HepG2 (cell line): ENCODE measurements around the gene CD37. TPM values are rescaled to one million over a fixed set of nuclear protein-coding genes. Genes with fewer than 3 reads are reported as not detected.

ENCODE experiments used
- CTCF ChIP-seq: sonication (generic); formaldehyde crosslinking; IDR thresholded peaks from 2 replicates; pipeline ENCODE4 v1.5.0; 2020; ENCODE audit warnings: mild to moderate bottlenecking, missing genetic modification reagents, moderate library complexity
- DMAP1 ChIP-seq: IDR thresholded peaks from 2 replicates; pipeline ENCODE4 v1.6.1; 2016
- GATAD1 ChIP-seq: IDR thresholded peaks from 2 replicates; pipeline ENCODE4 v1.6.1; 2016; ENCODE audit warnings: missing genetic modification reagents, missing compliant biosample characterization
- GZF1 ChIP-seq: sonication (generic); formaldehyde crosslinking; IDR thresholded peaks from 2 replicates; pipeline ENCODE4 v1.5.1; 2020; ENCODE audit warnings: mild to moderate bottlenecking, missing genetic modification reagents
- HES4 ChIP-seq: sonication (generic); formaldehyde crosslinking; IDR thresholded peaks from 2 replicates; pipeline ENCODE4 v1.9.0; 2021; ENCODE audit warnings: mild to moderate bottlenecking, missing genetic modification reagents, borderline replicate concordance
- KDM5A ChIP-seq: fragments of 200-600 bp; sonication (generic); IDR thresholded peaks from 2 replicates; pipeline ENCODE4 v1.7.0; 2018; ENCODE audit warnings: antibody characterized with exemption, mild to moderate bottlenecking, low read length, borderline replicate concordance
- KLF16 ChIP-seq, 2 experiments: sonication (generic) in 1 of 2; formaldehyde crosslinking in 1 of 2; IDR thresholded peaks; 2 replicates each; pipeline versions ENCODE4 v1.6.1 to v1.8.0; 2016 to 2023; ENCODE audit warnings: missing genetic modification reagents in 2 of 2, missing compliant biosample characterization in 1 of 2
- MAFG ChIP-seq: sonication (generic); formaldehyde crosslinking; IDR thresholded peaks from 2 replicates; pipeline ENCODE4 v1.5.1; 2020; ENCODE audit warnings: mild to moderate bottlenecking, missing genetic modification reagents
- MYC ChIP-seq: sonication (generic); formaldehyde crosslinking; IDR thresholded peaks from 2 replicates; pipeline ENCODE4 v1.9.0; 2021; ENCODE audit warnings: missing genetic modification reagents, borderline replicate concordance
- RBM39 ChIP-seq: fragments of 200-400 bp; formaldehyde crosslinking; IDR thresholded peaks from one replicate; pipeline ENCODE4 v1.6.1; 2018; ENCODE audit warnings: antibody characterized with exemption, mild to moderate bottlenecking, low read depth, low read length; ENCODE audit not compliant: poor library complexity, severe bottlenecking
- RXRA ChIP-seq: sonication (generic); formaldehyde crosslinking; IDR thresholded peaks from 2 replicates; pipeline ENCODE4 v1.5.1; 2020; ENCODE audit warnings: missing genetic modification reagents
- SALL2 ChIP-seq: sonication (generic); formaldehyde crosslinking; IDR thresholded peaks from 2 replicates; pipeline ENCODE4 v1.8.1; 2023; ENCODE audit warnings: mild to moderate bottlenecking, missing genetic modification reagents, inconsistent platforms
- SIN3A ChIP-seq: IDR thresholded peaks from 2 replicates; pipeline ENCODE4 v1.6.1; 2011; ENCODE audit warnings: low read depth, mild to moderate bottlenecking, control low read depth, low read length, borderline replicate concordance
- STAT5B ChIP-seq: sonication (generic); formaldehyde crosslinking; IDR thresholded peaks from 2 replicates; pipeline ENCODE4 v1.4.0; 2020; ENCODE audit warnings: missing genetic modification reagents
- TGIF2 ChIP-seq: IDR thresholded peaks from 2 replicates; pipeline ENCODE4 v1.6.1; 2016; ENCODE audit warnings: control low read depth, missing compliant biosample characterization
- ZNF407 ChIP-seq: sonication (generic); formaldehyde crosslinking; IDR thresholded peaks from one replicate; pipeline ENCODE4 v1.5.1; 2020; ENCODE audit warnings: mild to moderate bottlenecking, missing genetic modification reagents; ENCODE audit errors: not compliant biosample characterization
- ZNF772 ChIP-seq: sonication (generic); formaldehyde crosslinking; IDR thresholded peaks from 2 replicates; pipeline ENCODE4 v1.5.0; 2020; ENCODE audit warnings: mild to moderate bottlenecking, missing genetic modification reagents
- ZNF788 ChIP-seq: sonication (generic); formaldehyde crosslinking; IDR thresholded peaks from 2 replicates; pipeline ENCODE4 v1.5.0; 2020; ENCODE audit warnings: mild to moderate bottlenecking, missing genetic modification reagents, borderline replicate concordance
- polyA plus RNA-seq, 8 experiments: library from polyadenylated mRNA; depleted of rRNA in 3 of 8; stranded (reverse) in 7 of 8; unstranded in 1 of 8; fragments of >200 nt; fragmentation: Illumina TruSeq in 4 of 8; extraction: Trizol in 4 of 8; gene quantifications; 2 replicates each; pipeline versions ENCODE4 v1.2.1 to v1.2.3, GENCODE V29; 2011 to 2016; ENCODE audit warnings: low read depth in 4 of 8, missing spikeins in 1 of 8, mixed read lengths in 1 of 8; ENCODE audit not compliant: insufficient read depth in 1 of 8
- total RNA-seq, 5 experiments: library from RNA; depleted of rRNA; stranded (reverse); fragments of >200 nt; fragmentation: Illumina TruSeq; extraction: Trizol; gene quantifications; 2 replicates each; pipeline ENCODE4 v1.2.3, GENCODE V29; 2016; ENCODE audit warnings: low read depth in 1 of 5

CD37 gene
- total and polyA plus RNA-seq, 2 of the 13 experiments (the other 11 are each of a cell fraction or from before 2014, with no cell fraction given) = not detected

- TF ChIP-seq GATAD1 = peak; percentile 14; the same call in 1 of the 2 replicates
- peak; percentile 41; the same call in 1 of the 2 replicates for TF ChIP-seq KDM5A
- TF ChIP-seq SIN3A = peak; percentile 47; the same call in 1 of the 2 replicates
- TF ChIP-seq RBM39 = peak; percentile 68
- no peak for TF ChIP-seq HES4
- peak in 1 of 2 experiments; percentile 53; a peak in 2 of 4 replicates for TF ChIP-seq KLF16 (CRISPR knock-in tag; IDR thresholded peaks at IDR 0.05)
- 0 out of 2 replicates have a peak, but pooled peaks have one; percentile 28 for TF ChIP-seq ZNF772
- TF ChIP-seq RXRA (CRISPR knock-in tag) = peak; percentile 47
- TF ChIP-seq GZF1 (CRISPR knock-in tag) = no peak
- TF ChIP-seq MYC (CRISPR knock-in tag) = peak; percentile 32; the same call in 1 of the 2 replicates
- no peak for TF ChIP-seq MAFG
- 0 out of 2 replicates have a peak, but pooled peaks have one; percentile 21 for TF ChIP-seq TGIF2
- TF ChIP-seq CTCF = peak; percentile 49
- TF ChIP-seq STAT5B (CRISPR knock-in tag) = no peak
- TF ChIP-seq ZNF407 (CRISPR knock-in tag) = peak; percentile 54
- no peak for TF ChIP-seq DMAP1 (CRISPR knock-in tag)
- TF ChIP-seq SALL2 (CRISPR knock-in tag) = 0 out of 2 replicates have a peak, but pooled peaks have one; percentile 54
- TF ChIP-seq ZNF788 (CRISPR knock-in tag) = peak; percentile 13; the same call in 1 of the 2 replicates
Measured at GRCh38 chr19:49363268-49364082, 28.3 kb downstream of the CD37 start, which contains the start of gene DKKL1 (continued).
